Raji (cell line): Measurements from ENCODE around the gene DDX20.

Source experiments
- POLR2A ChIP-seq: IDR thresholded peaks from 2 replicates; pipeline ENCODE4 v1.6.1; 2011; ENCODE audit warnings: low read depth, low read length, control low read depth; ENCODE audit not compliant: insufficient read depth

Gene DDX20

GRCh38 chr1:111729271-111729921 is 26.3 kb upstream of the DDX20 start:
- no peak for TF ChIP-seq POLR2A

GRCh38 chr1:111729946-111730681 is 25.6 kb upstream of the DDX20 start:
- TF ChIP-seq POLR2A, result no peak

GRCh38 chr1:111730706-111731105 is 25.0 kb upstream of the DDX20 start:
- no peak for TF ChIP-seq POLR2A

- TF ChIP-seq POLR2A, result no peak
These were observed 23.7 kb upstream of the DDX20 start for GRCh38 chr1:111731956-111732355.

GRCh38 chr1:111732718-111733117 is 23.0 kb upstream of the DDX20 start:
- no peak for TF ChIP-seq POLR2A

GRCh38 chr1:111733183-111733991 is 22.3 kb upstream of the DDX20 start:
- no peak for TF ChIP-seq POLR2A

- no peak for TF ChIP-seq POLR2A
These were observed 21.7 kb upstream of the DDX20 start for GRCh38 chr1:111733992-111734341.

- no peak for TF ChIP-seq POLR2A
These were observed 21.3 kb upstream of the DDX20 start for GRCh38 chr1:111734426-111734825.

- no peak for TF ChIP-seq POLR2A
These were observed 20.8 kb upstream of the DDX20 start for GRCh38 chr1:111734856-111735255.

- no peak for TF ChIP-seq POLR2A
These were observed 20.4 kb upstream of the DDX20 start for GRCh38 chr1:111735321-111735720.

GRCh38 chr1:111735858-111736544 is 19.7 kb upstream of the DDX20 start:
- TF ChIP-seq POLR2A, result no peak

GRCh38 chr1:111736548-111737215 is 19.0 kb upstream of the DDX20 start:
- TF ChIP-seq POLR2A, result no peak

GRCh38 chr1:111737216-111738132 is 18.2 kb upstream of the DDX20 start:
- no peak for TF ChIP-seq POLR2A

GRCh38 chr1:111738133-111738435 is 17.6 kb upstream of the DDX20 start:
- no peak for TF ChIP-seq POLR2A
